B cell (primary cell): Measurements from ENCODE around the gene D2HGDH.

ENCODE experiments used
- CTCF ChIP-seq: fragments of 200-600 bp; IDR thresholded peaks from one replicate; pipeline ENCODE4 v1.8.0; 2022; ENCODE audit warnings: antibody characterized with exemption, mild to moderate bottlenecking
- EZH2 ChIP-seq: IDR thresholded peaks from 2 replicates; pipeline ENCODE4 v1.6.1; 2012; ENCODE audit warnings: borderline replicate concordance, low read depth, mild to moderate bottlenecking, moderate library complexity, low read length; ENCODE audit not compliant: insufficient read depth, poor library complexity, severe bottlenecking

GRCh38 chr2:241755777-241756176, 21.3 kb downstream of the D2HGDH start:
- no peak for TF ChIP-seq CTCF
- TF ChIP-seq EZH2: no peak
